Hepatocyte (in vitro differentiated cells): ENCODE results near the gene FAM193B. TPM values are rescaled to one million over a fixed set of nuclear protein-coding genes. Genes with fewer than 3 reads are reported as not detected.

Experiments
- DNase-seq: peaks from one replicate; pipeline ENCODE4 v3.0.0-alpha.2; 2016; ENCODE audit warnings: low spot score
- H2AFZ ChIP-seq: fragments of 200-600 bp; sonication (generic); 2 replicates; pipeline ENCODE4 v1.6.0; 2016; ENCODE audit warnings: antibody characterized with exemption, mild to moderate bottlenecking
- H3K27ac ChIP-seq: fragments of 200-600 bp; sonication (generic); 2 replicates; pipeline ENCODE4 v1.5.1; 2016; ENCODE audit warnings: mild to moderate bottlenecking
- H3K27me3 ChIP-seq: fragments of 200-600 bp; sonication (generic); 2 replicates; pipeline ENCODE4 v1.6.1; 2016
- H3K36me3 ChIP-seq: fragments of 200-600 bp; sonication (generic); replicated peaks from 2 replicates; pipeline ENCODE4 v1.5.1; 2016; ENCODE audit warnings: low read depth; ENCODE audit not compliant: insufficient read depth
- H3K4me1 ChIP-seq: fragments of 200-600 bp; sonication (generic); 2 replicates; pipeline ENCODE4 v1.5.1; 2016; ENCODE audit warnings: mild to moderate bottlenecking, moderate library complexity; ENCODE audit not compliant: insufficient read depth
- H3K4me2 ChIP-seq: fragments of 200-600 bp; sonication (generic); 2 replicates; pipeline ENCODE4 v1.6.0; 2016
- H3K4me3 ChIP-seq: fragments of 200-600 bp; sonication (generic); 2 replicates; pipeline ENCODE4 v1.5.1; 2016; ENCODE audit warnings: mild to moderate bottlenecking
- H3K79me2 ChIP-seq: fragments of 200-600 bp; sonication (generic); 2 replicates; pipeline ENCODE4 v1.6.0; 2017; ENCODE audit warnings: mild to moderate bottlenecking
- H3K9me2 ChIP-seq: fragments of 200-600 bp; sonication (generic); replicated peaks from 2 replicates; pipeline ENCODE4 v1.6.0; 2017; ENCODE audit warnings: mild to moderate bottlenecking; ENCODE audit not compliant: insufficient read depth
- H3K9me3 ChIP-seq: fragments of 200-600 bp; sonication (generic); 2 replicates; pipeline ENCODE4 v1.5.1; 2016; ENCODE audit warnings: low read depth, mild to moderate bottlenecking
- H4K20me1 ChIP-seq: fragments of 200-600 bp; sonication (generic); 2 replicates; pipeline ENCODE4 v1.6.0; 2016; ENCODE audit warnings: mild to moderate bottlenecking; ENCODE audit not compliant: insufficient read depth, poor library complexity, severe bottlenecking
- CTCF ChIP-seq: fragments of 200-600 bp; sonication (generic); IDR thresholded peaks from 2 replicates; pipeline ENCODE4 v1.5.1; 2016; ENCODE audit warnings: antibody characterized with exemption, mild to moderate bottlenecking; ENCODE audit not compliant: poor library complexity
- EZH2 ChIP-seq: fragments of 200-600 bp; sonication (generic); IDR thresholded peaks from 2 replicates; pipeline ENCODE4 v1.6.1; 2016; ENCODE audit warnings: antibody characterized with exemption, mild to moderate bottlenecking, borderline replicate concordance
- EZH2phosphoT487 ChIP-seq: fragments of 200-600 bp; sonication (generic); IDR thresholded peaks from one replicate; pipeline ENCODE4 v1.6.1; 2018; ENCODE audit warnings: antibody characterized with exemption, mild to moderate bottlenecking, low read depth, moderate library complexity; ENCODE audit not compliant: unreplicated experiment, severe bottlenecking
- WGBS: methylation state at CpG from one replicate; pipeline ENCODE4 v1.1.6; 2016; ENCODE audit warnings: low lambda C conversion rate; ENCODE audit errors: missing lambda C conversion rate; 5-methylcytosine and 5-hydroxymethylcytosine counted together
- polyA plus RNA-seq: library from polyadenylated mRNA; unstranded; fragments of >200 nt; fragmentation: Nextera tagmentation; extraction: Ambion mirVana; gene quantifications from 2 replicates; pipeline ENCODE4 v1.2.1, GENCODE V29; 2016
- total RNA-seq: library from RNA; depleted of rRNA; stranded (reverse); fragments of >200 nt; gene quantifications from 2 replicates; pipeline ENCODE4 v1.2.3, GENCODE V29; 2014

FAM193B gene
- total and polyA plus RNA-seq, 2 experiments from 2014 or later, result 67.6 to 76.1 TPM

- Histone ChIP-seq H3K4me3 (no peak overlapping the region), H4K20me1 (peaks cover 32% of the 10 kb centered on the region), H3K79me2 (peaks cover 42% of the 10 kb centered on the region), H3K27me3 (no peaks in the 10 kb centered on the region), H3K4me2 (peak overlapping the region; percentile 74), H3K9me2 (no peaks in the 10 kb centered on the region), H3K27ac (no peak overlapping the region), H2AFZ (no peak overlapping the region), H3K4me1 (peaks cover 25% of the 10 kb centered on the region), H3K36me3 (peaks cover 5% of the 10 kb centered on the region), H3K9me3 (no peaks in the 10 kb centered on the region)
- TF ChIP-seq CTCF (no peak), EZH2 (no peak), EZH2phosphoT487 (no peak)
- WGBS, result 91% methylated on average over 2 of the region's 2 CpGs
- DNase-seq, result no peak
Measured at GRCh38 chr5:177555228-177555627, 865 bp upstream of the FAM193B start.

- H3K79me2 ChIP-seq, result peaks cover 56% of the 10 kb centered on the region
- no peaks in the 10 kb centered on the region for H3K9me2 ChIP-seq
- peaks cover 33% of the 10 kb centered on the region for H4K20me1 ChIP-seq
- no peaks in the 10 kb centered on the region for H3K27me3 ChIP-seq
- peak overlapping the region; percentile 68 for H2AFZ ChIP-seq
- no peak for TF ChIP-seq EZH2
- no peak for TF ChIP-seq CTCF
- TF ChIP-seq EZH2phosphoT487, result no peak
- H3K4me1 ChIP-seq, result peaks cover 25% of the 10 kb centered on the region
- H3K36me3 ChIP-seq, result peaks cover 5% of the 10 kb centered on the region
- H3K4me3 ChIP-seq, result peak overlapping the region; percentile 96
- H3K9me3 ChIP-seq, result no peaks in the 10 kb centered on the region
- H3K4me2 ChIP-seq, result peak overlapping the region; percentile 95
- 3% methylated on average over 14 of the region's 72 CpGs for WGBS
- DNase-seq, result peak; percentile 50
- peak overlapping the region; percentile 78 for H3K27ac ChIP-seq
Measured at GRCh38 chr5:177553671-177554429, 513 bp downstream of the FAM193B start.

- H3K9me2 ChIP-seq, result no peaks in the 10 kb centered on the region
- H2AFZ ChIP-seq, result no peak overlapping the region
- peak overlapping the region; percentile 95 for H3K4me2 ChIP-seq
- peaks cover 5% of the 10 kb centered on the region for H3K36me3 ChIP-seq
- peak overlapping the region; percentile 96 for H3K4me3 ChIP-seq
- peaks cover 29% of the 10 kb centered on the region for H3K4me1 ChIP-seq
- H3K27ac ChIP-seq, result peak overlapping the region; percentile 78
- no peak for DNase-seq
- H3K9me3 ChIP-seq, result no peaks in the 10 kb centered on the region
- H3K79me2 ChIP-seq, result peaks cover 65% of the 10 kb centered on the region
- H4K20me1 ChIP-seq, result peaks cover 41% of the 10 kb centered on the region
- H3K27me3 ChIP-seq, result no peaks in the 10 kb centered on the region
- WGBS, result 54% methylated on average over 14 of the region's 16 CpGs
- TF ChIP-seq EZH2phosphoT487 (no peak), CTCF (no peak), EZH2 (no peak)
Measured at GRCh38 chr5:177552839-177553455, 1.4 kb downstream of the FAM193B start.
